SK-N-MC (cell line): ENCODE data around the gene FBXL5.

ENCODE experiments used
- DNase-seq: peaks from one replicate; pipeline ENCODE4 v3.0.0-alpha.2; 2011; ENCODE audit warnings: low read depth, low spot score
- H3K27ac ChIP-seq: fragments of 200-600 bp; sonication (generic); 2 replicates; pipeline ENCODE4 v1.5.1; 2016; ENCODE audit warnings: mixed run types
- H3K36me3 ChIP-seq: fragments of 200-600 bp; sonication (generic); 2 replicates; pipeline ENCODE4 v1.6.1; 2017; ENCODE audit warnings: antibody characterized with exemption, low read length, mixed read lengths; ENCODE audit not compliant: insufficient read depth
- H3K4me3 ChIP-seq: fragments of 200-600 bp; sonication (generic); 2 replicates; pipeline ENCODE4 v1.5.1; 2016
- H3K9ac ChIP-seq: fragments of 200-600 bp; sonication (generic); 2 replicates; pipeline ENCODE4 v1.8.0; 2017; ENCODE audit warnings: mixed run types, mixed read lengths; ENCODE audit not compliant: insufficient read length
- H3K9me3 ChIP-seq: fragments of 200-600 bp; sonication (generic); 2 replicates; pipeline ENCODE4 v1.6.1; 2017; ENCODE audit warnings: low read depth, mild to moderate bottlenecking, antibody characterized with exemption, low read length, moderate library complexity, mixed read lengths
- EZH2 ChIP-seq: fragments of 200-600 bp; sonication (generic); IDR thresholded peaks from one replicate; pipeline ENCODE4 v1.6.1; 2017; ENCODE audit warnings: antibody characterized with exemption
- FOXP2 ChIP-seq: optimal IDR thresholded peaks from 2 replicates; pipeline ENCODE3; 2011; ENCODE audit warnings: mild to moderate bottlenecking, moderate library complexity; ENCODE audit not compliant: insufficient read depth; ENCODE audit errors: extremely low read length, control extremely low read depth
- POLR2AphosphoS5 ChIP-seq: IDR thresholded peaks from 2 replicates; pipeline ENCODE4 v1.6.1; 2012; ENCODE audit warnings: mild to moderate bottlenecking, low read depth, low read length, borderline replicate concordance

Gene FBXL5

DNA sequence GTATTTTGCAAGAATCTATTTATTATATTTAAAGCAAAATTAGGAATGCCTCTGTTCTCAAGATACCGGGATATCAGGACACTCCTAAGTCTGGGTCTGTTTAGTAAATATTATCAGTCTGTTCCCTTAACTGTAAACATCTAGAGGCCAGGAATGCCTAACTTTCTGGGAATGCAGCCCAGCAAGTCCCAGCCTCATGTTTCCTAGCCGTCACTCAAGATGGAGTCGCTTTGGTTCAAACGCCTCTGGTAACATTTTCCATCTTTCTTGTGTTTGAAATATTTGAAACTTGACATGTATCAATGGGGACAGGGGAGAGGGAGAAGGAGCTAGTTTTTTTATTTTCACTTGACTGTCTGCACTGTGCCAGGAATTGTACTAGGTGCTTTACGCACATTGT, 85.4 kb downstream of the FBXL5 start:
- Histone ChIP-seq H3K36me3 (no peaks in the 10 kb centered on the region), H3K9me3 (no peaks in the 10 kb centered on the region)
- no peak for TF ChIP-seq EZH2
- no peak for TF ChIP-seq POLR2AphosphoS5
- TF ChIP-seq FOXP2: no peak

DNA sequence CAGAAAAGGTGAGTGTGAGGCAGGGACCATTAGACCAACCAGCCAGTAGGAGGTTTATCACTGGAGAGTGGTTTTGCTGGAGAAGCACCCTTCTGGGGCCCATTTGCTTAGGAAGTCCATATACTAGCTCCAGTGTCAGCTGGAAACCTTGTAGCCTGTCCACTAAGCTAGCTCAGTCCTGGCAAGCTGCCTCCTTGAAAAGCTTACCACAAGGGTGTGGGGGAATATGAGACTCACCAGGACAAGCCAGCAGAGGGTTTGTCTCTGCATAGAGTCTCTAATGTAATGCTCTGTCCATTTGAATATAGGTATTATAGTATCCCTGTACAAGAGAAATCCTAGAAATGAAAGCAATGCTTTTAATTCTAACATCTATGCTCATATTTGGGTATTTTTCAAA, 86.3 kb downstream of the FBXL5 start:
- Histone ChIP-seq H3K36me3 (no peaks in the 10 kb centered on the region), H3K9me3 (no peaks in the 10 kb centered on the region)

More for the DNA sequence above, 85.4 kb downstream of the FBXL5 start:
- DNase-seq: no peak
- H3K4me3 ChIP-seq: no peak overlapping the region
- no peak overlapping the region for H3K27ac ChIP-seq
- no peak overlapping the region for H3K9ac ChIP-seq

DNA sequence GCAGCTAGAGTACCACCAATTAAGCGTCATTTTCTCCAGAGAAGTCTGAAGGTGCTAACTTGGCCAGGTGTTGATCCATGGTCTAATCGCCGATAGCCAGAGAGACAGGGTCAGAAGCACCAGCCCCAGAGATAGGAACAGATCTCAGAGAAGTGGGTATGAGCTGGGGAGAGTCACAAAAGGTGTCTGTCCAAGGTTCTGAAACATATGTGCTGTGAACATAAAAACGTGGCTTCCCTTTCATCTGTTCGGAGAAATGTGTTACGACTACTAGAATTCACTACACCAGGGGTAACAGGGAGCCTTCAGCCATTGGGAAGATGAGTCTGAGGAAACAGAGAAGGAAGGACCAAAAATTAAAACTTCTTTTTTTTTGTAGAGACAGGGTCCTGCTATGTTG, 91.3 kb downstream of the FBXL5 start:
- Histone ChIP-seq H3K9me3 (no peaks in the 10 kb centered on the region), H3K4me3 (no peak overlapping the region), H3K27ac (no peak overlapping the region), H3K9ac (no peak overlapping the region), H3K36me3 (no peaks in the 10 kb centered on the region)
- TF ChIP-seq POLR2AphosphoS5 (no peak), FOXP2 (no peak), EZH2 (no peak)
- DNase-seq: no peak

More for the DNA sequence above, 86.3 kb downstream of the FBXL5 start:
- no peak overlapping the region for H3K9ac ChIP-seq
- no peak overlapping the region for H3K27ac ChIP-seq
- no peak for TF ChIP-seq FOXP2
- no peak for TF ChIP-seq POLR2AphosphoS5
- TF ChIP-seq EZH2: no peak
- no peak overlapping the region for H3K4me3 ChIP-seq
- DNase-seq: no peak

DNA sequence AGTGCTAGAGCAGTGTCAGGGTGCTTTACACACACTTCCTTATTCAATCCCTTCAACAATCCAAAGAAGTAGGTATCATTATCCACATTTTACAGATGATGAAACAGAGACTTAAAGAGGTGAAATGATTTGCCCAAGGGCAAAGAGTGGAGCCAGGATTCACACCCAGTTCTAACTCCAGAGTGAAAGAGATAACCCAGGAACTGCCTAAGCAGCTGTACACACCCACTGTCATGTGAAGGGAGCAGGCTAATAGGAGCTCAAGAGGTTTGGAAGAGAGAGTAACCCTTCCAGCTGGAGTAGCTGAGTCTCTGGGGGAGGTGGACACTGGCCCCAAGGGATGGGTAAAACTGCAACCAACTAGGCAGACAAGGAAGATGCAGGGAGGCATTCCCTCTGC, 92.5 kb downstream of the FBXL5 start:
- no peak overlapping the region for H3K4me3 ChIP-seq

DNA sequence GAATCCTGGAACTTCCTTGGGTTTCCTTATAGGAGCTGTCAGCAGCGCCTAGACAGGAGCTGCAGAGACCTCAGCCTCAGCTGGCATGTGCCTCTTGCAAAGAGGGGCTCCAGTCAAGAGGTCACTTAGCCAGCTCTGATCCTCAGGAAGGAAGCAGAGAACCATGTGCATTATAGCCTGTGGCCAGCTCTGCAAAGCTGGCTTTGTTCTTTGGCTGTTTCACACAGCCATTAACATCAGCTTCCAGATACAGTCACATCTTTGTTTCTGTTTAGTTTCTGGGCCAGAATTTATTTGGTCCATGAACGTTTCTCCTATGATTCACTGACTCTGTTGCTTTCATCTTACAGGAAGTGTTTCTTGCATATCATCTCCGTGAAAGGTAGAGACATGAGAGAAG, 93.0 kb downstream of the FBXL5 start:
- H3K9ac ChIP-seq: no peak overlapping the region
- no peak for DNase-seq
- no peak overlapping the region for H3K27ac ChIP-seq
- TF ChIP-seq FOXP2 (no peak), POLR2AphosphoS5 (no peak), EZH2 (no peak)
- no peaks in the 10 kb centered on the region for H3K9me3 ChIP-seq
- H3K4me3 ChIP-seq: no peak overlapping the region
- H3K36me3 ChIP-seq: no peaks in the 10 kb centered on the region

More for the DNA sequence above, 92.5 kb downstream of the FBXL5 start:
- Histone ChIP-seq H3K9me3 (no peaks in the 10 kb centered on the region), H3K9ac (no peak overlapping the region), H3K36me3 (no peaks in the 10 kb centered on the region), H3K27ac (no peak overlapping the region)
- DNase-seq: no peak
- TF ChIP-seq POLR2AphosphoS5: no peak
- TF ChIP-seq FOXP2: no peak
- no peak for TF ChIP-seq EZH2

DNA sequence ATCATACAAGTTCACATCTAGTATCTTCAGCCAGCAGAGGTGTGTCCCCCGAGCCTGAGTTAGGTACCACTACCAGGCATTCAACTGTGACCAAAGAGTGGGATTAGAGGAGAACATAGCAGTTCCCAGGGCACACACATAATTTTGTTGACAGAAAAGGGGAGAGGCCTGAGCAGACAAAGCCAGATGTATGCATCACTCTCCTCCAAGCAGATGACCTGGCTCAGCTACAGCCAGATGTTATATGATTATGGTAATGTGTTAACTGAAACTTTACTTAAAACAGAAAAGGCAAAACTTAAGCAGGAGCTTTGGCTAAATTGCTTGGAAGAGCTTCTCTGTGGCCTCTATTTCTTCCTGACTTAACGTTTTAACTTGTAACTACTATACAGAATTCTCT, 96.6 kb downstream of the FBXL5 start:
- Histone ChIP-seq H3K27ac (no peak overlapping the region), H3K9me3 (no peaks in the 10 kb centered on the region), H3K36me3 (no peaks in the 10 kb centered on the region), H3K9ac (no peak overlapping the region), H3K4me3 (no peak overlapping the region)
- DNase-seq: no peak
- TF ChIP-seq FOXP2 (no peak), EZH2 (no peak), POLR2AphosphoS5 (no peak)

DNA sequence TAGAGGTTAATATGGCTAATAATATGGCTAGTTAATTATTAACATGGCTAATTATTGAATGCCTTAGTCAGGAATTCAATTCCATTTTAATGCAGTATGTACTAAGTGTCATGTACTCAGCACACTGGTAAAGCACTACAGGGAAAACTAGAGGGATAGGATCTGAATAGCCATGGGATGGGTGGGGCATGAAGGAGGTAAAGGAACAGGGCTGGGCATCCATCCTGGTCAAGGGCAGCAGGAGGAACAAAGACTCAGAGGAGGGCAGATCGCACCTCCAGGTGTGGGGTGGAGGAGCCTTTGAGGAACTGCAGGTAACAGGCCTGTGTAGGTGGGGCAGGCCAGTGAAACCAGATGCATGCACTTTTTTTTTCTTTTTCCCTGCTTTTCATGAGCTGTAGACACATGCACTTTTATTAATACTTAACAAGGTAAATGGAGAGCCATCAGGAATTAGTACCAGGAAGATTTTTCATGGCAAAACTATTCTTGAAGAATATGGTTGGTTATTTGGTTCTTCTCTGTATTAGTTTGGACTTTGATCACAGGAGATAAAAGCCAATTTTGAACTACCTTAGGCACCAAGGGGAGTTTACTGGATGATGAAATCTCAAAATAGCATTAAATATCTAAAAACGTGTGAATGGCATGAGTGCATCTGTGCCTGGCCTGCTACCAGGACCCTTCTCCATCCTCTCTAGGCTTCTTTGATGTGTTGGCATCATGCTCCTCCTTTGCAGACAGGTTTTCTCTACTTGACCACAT, 97.2 kb downstream of the FBXL5 start:
- no peak overlapping the region for H3K27ac ChIP-seq
- H3K4me3 ChIP-seq: no peak overlapping the region
- H3K9me3 ChIP-seq: no peaks in the 10 kb centered on the region
- TF ChIP-seq FOXP2 (no peak), POLR2AphosphoS5 (no peak), EZH2 (no peak)
- no peak overlapping the region for H3K9ac ChIP-seq
- H3K36me3 ChIP-seq: no peaks in the 10 kb centered on the region
- DNase-seq: no peak

DNA sequence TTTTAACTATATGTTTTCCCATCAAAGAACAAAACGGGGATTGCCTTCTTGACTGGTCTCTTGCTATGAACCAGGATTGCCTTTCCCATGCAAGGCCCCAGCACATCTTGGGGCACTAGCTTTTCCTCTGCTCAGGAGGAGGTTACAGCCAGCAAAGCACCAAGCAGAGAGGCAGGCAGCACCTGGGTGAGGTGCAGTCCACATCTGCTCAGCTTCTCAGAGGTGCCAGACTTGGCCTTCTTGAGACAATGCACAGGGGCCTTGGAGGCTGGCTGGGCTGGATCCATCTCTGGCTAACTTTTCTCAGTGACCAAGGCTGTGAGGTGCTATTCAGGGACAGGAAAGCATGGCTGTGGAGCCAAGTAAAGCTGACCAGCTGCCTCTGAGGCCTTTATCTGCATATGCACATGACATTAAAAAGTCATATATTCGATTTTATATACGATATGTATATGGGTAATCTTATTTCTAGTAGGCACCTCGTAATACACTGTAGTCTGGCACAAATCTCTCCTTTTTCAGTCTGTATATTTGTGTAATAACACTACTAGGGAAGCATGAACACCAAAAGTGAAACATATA, 98.6 kb downstream of the FBXL5 start:
- H3K36me3 ChIP-seq: no peaks in the 10 kb centered on the region

More for the DNA sequence above, 98.6 kb downstream of the FBXL5 start:
- no peak overlapping the region for H3K4me3 ChIP-seq
- H3K9ac ChIP-seq: no peak overlapping the region
- no peak for TF ChIP-seq POLR2AphosphoS5
- TF ChIP-seq EZH2: no peak
- TF ChIP-seq FOXP2: no peak
- DNase-seq: no peak
- H3K9me3 ChIP-seq: no peaks in the 10 kb centered on the region
- H3K27ac ChIP-seq: no peak overlapping the region
